ENCODE measurements around the gene ZFP28.

The ZFP28 gene

DNA sequence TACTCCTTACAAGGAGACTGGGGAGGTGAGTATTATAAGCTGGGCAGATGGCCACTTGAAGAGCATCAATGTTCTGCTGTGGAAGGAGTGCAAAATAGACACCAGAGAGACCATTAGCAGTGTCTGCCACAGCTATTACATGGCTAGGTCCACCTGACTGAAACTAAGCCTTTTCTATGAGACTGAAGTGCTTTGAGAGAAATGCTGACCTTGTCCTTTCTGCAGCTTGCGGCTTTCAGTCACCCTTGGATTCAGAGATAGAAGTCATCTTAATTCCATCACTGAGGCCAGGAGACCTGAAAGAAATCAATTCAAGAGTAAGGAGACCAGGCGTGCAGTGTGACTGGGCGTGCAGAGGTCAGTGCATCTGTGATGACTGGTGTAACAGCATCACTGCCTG, 1.3 kb upstream of the ZFP28 start:
- no peak for TF ChIP-seq CTCF (conservative IDR thresholded peaks at IDR 0.05; ENCODE audit: low read depth)
- no peak overlapping the region for H3K27ac ChIP-seq
- ChIA-PET CTCF (no interaction called here), POLR2A (ENCODE audit: low non-redundant PET) (no interaction called here)
- DNase-seq (ENCODE audit: low spot score): no peak

GRCh38 chr19:56538254-56538760, 441 bp upstream of the ZFP28 start:
- peak overlapping the region; percentile 91 for H3K27ac ChIP-seq
- TF ChIP-seq CTCF (conservative IDR thresholded peaks at IDR 0.05; ENCODE audit: low read depth): no peak
- POLR2A ChIA-PET (ENCODE audit: low non-redundant PET): no interaction called here
- CTCF ChIA-PET: no interaction called here
- peak; percentile 48 for DNase-seq (ENCODE audit: low spot score)

DNA sequence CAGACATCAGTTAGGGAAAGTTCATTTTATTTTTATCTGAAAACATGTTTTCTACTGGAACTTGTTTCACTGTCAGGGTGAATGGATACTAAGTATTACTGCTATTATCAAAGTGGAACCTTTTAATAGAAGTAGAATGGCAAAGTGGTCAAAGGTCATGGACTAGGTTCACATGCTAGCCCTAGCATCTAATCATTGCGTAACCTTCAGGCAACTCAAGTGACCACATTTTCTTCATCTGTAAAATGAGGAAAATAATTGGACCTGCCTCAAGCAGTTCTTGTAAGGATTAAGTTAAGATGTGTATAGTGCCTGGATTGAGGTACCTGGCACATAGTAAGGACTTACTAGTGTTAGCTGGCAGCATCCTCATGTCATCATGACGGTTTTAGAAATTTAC, 5.0 kb downstream of the ZFP28 start:
- no peak for TF ChIP-seq CTCF (conservative IDR thresholded peaks at IDR 0.05; ENCODE audit: low read depth)
- no peak overlapping the region for H3K27ac ChIP-seq
- CTCF ChIA-PET: no interaction called here
- POLR2A ChIA-PET (ENCODE audit: low non-redundant PET): no interaction called here
- DNase-seq (ENCODE audit: low spot score): no peak

DNA sequence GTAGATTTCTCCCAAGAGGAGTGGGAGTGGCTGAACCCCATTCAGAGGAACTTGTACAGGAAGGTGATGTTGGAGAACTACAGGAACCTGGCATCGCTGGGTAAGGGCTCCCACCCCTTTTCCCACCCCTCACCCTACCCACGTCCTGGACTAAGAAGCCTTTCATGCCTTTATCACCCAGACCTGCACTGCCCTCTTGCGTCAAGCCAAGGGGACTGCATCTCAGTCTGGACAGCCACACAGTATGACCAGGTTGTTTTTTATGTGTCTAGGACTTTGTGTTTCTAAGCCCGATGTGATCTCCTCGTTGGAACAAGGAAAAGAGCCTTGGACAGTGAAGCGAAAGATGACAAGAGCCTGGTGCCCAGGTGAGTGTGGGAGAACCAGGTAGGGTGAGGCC, 8.8 kb downstream of the ZFP28 start:
- H3K27ac ChIP-seq: no peak overlapping the region
- no peak for DNase-seq (ENCODE audit: low spot score)
- CTCF ChIA-PET: no interaction called here
- POLR2A ChIA-PET (ENCODE audit: low non-redundant PET): no interaction called here
- no peak for TF ChIP-seq CTCF (conservative IDR thresholded peaks at IDR 0.05; ENCODE audit: low read depth)

- no peak overlapping the region for H3K27ac ChIP-seq
- DNase-seq (ENCODE audit: low spot score): no peak
- ChIA-PET CTCF (no interaction called here), POLR2A (ENCODE audit: low non-redundant PET) (no interaction called here)
- TF ChIP-seq CTCF (conservative IDR thresholded peaks at IDR 0.05; ENCODE audit: low read depth): no peak
Observed at GRCh38 chr19:56554272-56554869, 15.6 kb downstream of the ZFP28 start.

DNA sequence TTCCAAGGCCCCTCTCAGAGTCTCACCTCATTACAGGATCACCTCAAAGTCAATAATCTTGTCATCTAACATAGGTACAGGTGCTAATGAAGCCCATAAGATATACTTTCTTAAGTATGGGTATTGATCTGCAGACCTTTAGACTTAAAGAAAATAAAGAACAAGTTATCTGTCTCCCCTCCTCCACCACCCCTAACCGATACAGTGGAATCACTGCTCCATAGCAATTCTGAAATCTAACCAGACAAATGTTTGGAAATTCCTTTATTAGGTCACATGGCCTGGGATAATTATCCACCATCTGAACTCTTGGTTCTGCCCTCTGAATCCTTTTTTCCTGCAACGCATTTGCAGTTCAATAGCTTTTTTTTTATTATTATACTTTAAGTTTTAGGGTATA, 24.0 kb downstream of the ZFP28 start:
- ChIA-PET CTCF (no interaction called here), POLR2A (ENCODE audit: low non-redundant PET) (no interaction called here)
- H3K27ac ChIP-seq: no peak overlapping the region
- no peak for DNase-seq (ENCODE audit: low spot score)
- no peak for TF ChIP-seq CTCF (conservative IDR thresholded peaks at IDR 0.05; ENCODE audit: low read depth)

DNA sequence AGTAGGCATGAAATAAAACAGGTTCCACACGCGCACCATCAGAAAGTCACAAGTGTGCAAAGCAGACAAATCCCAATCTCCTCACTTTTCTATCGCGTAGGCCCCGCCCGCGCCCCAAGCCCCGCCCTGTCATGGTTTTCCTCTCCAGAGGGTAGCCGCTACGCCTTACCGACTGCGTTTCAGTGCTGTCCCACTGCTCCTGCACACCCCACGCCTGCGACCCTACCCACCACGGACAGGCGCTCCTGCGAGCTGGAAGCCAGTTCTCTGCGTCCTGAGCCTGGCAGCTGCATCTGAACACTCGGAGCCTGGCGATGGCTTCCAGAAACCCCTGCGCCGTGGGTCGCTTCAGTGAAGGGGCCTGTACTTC, 28.1 kb downstream of the ZFP28 start:
- peak; percentile 26 for DNase-seq (ENCODE audit: low spot score)
- H3K27ac ChIP-seq: peak overlapping the region; percentile 76
- ChIA-PET CTCF (no interaction called here), POLR2A (ENCODE audit: low non-redundant PET) (no interaction called here)
- TF ChIP-seq CTCF (conservative IDR thresholded peaks at IDR 0.05; ENCODE audit: low read depth): no peak
